Measurements from ENCODE around the gene SCML1. TPM values are rescaled to one million over a fixed set of nuclear protein-coding genes. Genes with fewer than 3 reads are reported as not detected.

SCML1 gene
- total and polyA plus RNA-seq, 2 of the 4 experiments (the other 2 are of a cell fraction): 4.1 to 12.2 TPM

DNA sequence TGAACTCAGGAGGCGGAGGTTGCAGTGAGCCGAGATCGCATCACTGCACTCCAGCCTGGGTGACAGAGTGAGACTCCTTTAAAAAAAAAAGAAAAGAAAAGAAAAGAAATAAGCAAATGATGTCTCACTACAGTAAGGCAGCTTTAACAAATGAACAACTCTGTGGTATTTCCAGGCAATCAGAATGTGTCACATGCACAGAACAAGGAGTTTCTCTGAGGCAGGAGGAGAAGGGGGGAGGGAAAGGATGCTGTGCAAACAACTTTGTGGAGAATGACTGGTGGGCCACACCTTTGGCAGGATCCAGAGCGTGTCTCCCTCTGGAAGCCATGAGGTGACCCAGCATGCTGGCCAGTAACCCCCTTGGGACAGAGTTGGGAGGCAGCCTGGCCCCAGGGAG, 66.2 kb downstream of the SCML1 start:
- no peak overlapping the region for H4K8ac ChIP-seq (ENCODE audit: low read depth in 2 of 2, low read length in 2 of 2)
- no peak overlapping the region for H2BK15ac ChIP-seq (ENCODE audit: low read depth, low read length)
- H3K18ac ChIP-seq (ENCODE audit: low read depth, low read length): no peak overlapping the region
- in situ Hi-C loops (cut with MboI; ENCODE audit: low sequenced_read_pairs) (no loop called here), dilution Hi-C loops (cut with HindIII; ENCODE audit: low sequenced_read_pairs, unreplicated experiment) (no loop called here), intact Hi-C loops (cut with micrococcal nuclease) (no loop called here)
- H3K27ac ChIP-seq (ENCODE audit: insufficient read depth, low read length): no peak overlapping the region
- no peak for TF ChIP-seq MAFK (IDR thresholded peaks at IDR 0.05; ENCODE audit: low read depth, low read length)
- no peak overlapping the region for H4K91ac ChIP-seq (ENCODE audit: insufficient read depth, low read depth, low read length)
- no peaks in the 10 kb centered on the region for H3K36me3 ChIP-seq (ENCODE audit: control insufficient read depth, insufficient read depth, low read length)
- H2AFZ ChIP-seq (replicated peaks; ENCODE audit: low read length, poor library complexity): no peak overlapping the region
- POLR2A ChIA-PET (ENCODE audit: unreplicated experiment): no interaction called here
- no peak overlapping the region for H4K5ac ChIP-seq (ENCODE audit: low read depth, low read length)
- H4K20me1 ChIP-seq (ENCODE audit: insufficient read depth, low read length): no peaks in the 10 kb centered on the region
- no peak overlapping the region for H3K56ac ChIP-seq (ENCODE audit: extremely low read depth, insufficient read depth, low read length)
- no peaks in the 10 kb centered on the region for H3K4me1 ChIP-seq (ENCODE audit: control insufficient read depth, insufficient read depth, low read length)
- no peaks in the 10 kb centered on the region for H3K9me1 ChIP-seq (ENCODE audit: insufficient read depth, low read length)
- WGBS, 2 experiments (ENCODE audit: extremely low coverage in 2 of 2, insufficient read length in 1 of 2): no CpG with 5 or more reads among the region's 4 CpGs
- no peaks in the 10 kb centered on the region; the same call in 1 of the 2 replicates for H3K27me3 ChIP-seq (ENCODE audit: control insufficient read depth, insufficient read depth, low read length)
- H3K4me2 ChIP-seq (ENCODE audit: low read depth, low read length): no peak overlapping the region
- H2BK120ac ChIP-seq (ENCODE audit: low read depth, low read length): no peak overlapping the region
- no peak overlapping the region for H3K9ac ChIP-seq (ENCODE audit: low read depth, low read length)
- H3K23ac ChIP-seq (ENCODE audit: low read depth, low read length): no peak overlapping the region
- no peak overlapping the region for H2BK20ac ChIP-seq (ENCODE audit: low read depth, low read length)
- CTCF ChIA-PET: no interaction called here
- no peak overlapping the region for H2AK9ac ChIP-seq (replicated peaks; ENCODE audit: low read depth, low read length, poor library complexity)
- H2AK5ac ChIP-seq (ENCODE audit: low read depth, low read length): no peak overlapping the region
- H3K4me3 ChIP-seq (ENCODE audit: insufficient read depth, low read depth, low read length): no peak overlapping the region
- H3K79me1 ChIP-seq (ENCODE audit: low read depth in 1 of 2, low read length in 2 of 2): no peaks in the 10 kb centered on the region
- ATAC-seq (ENCODE audit: low read depth) (no peak), DNase-seq (no peak)
- H3K14ac ChIP-seq (replicated peaks; ENCODE audit: low read depth, low read length): no peak overlapping the region
- H2BK5ac ChIP-seq (ENCODE audit: low read depth, low read length, poor library complexity, severe bottlenecking): no peak overlapping the region
- H3K4ac ChIP-seq (ENCODE audit: low read depth, low read length): no peak overlapping the region
- no peaks in the 10 kb centered on the region for H3K9me3 ChIP-seq (ENCODE audit: control insufficient read depth, insufficient read depth, low read length)
- BruUV-seq (replicated peaks): no TSS peak

Other genes starting within 250 kb of the SCML1 start
- not detected in 2 replicates for gene RAI2, start 123.8 kb downstream of the SCML1 start, total RNA-seq (2012; rRNA removed)
- 0.04 and 0.07 TPM in 2 replicates for gene RAI2, start 123.8 kb downstream of the SCML1 start, polyA plus RNA-seq (2012; rRNA removed)

Measured in IMR-90 (cell line).